Epithelial cell of esophagus (primary cell): ENCODE data around the gene BEND7.

Experiments
- DNase-seq: peaks from one replicate; pipeline ENCODE4 v3.0.0; 2010; ENCODE audit warnings: low read depth
- H3K4me3 ChIP-seq: 2 replicates; pipeline ENCODE4 v1.5.1; 2011; ENCODE audit warnings: mild to moderate bottlenecking, low read length, control low read depth
- CTCF ChIP-seq: IDR thresholded peaks from 2 replicates; pipeline ENCODE4 v1.5.1; 2011; ENCODE audit warnings: low read depth, mild to moderate bottlenecking, low read length, control low read depth, inconsistent platforms; ENCODE audit not compliant: insufficient read depth; ENCODE audit errors: missing control alignments

The BEND7 gene

GRCh38 chr10:13395540-13395939, 133.3 kb downstream of the BEND7 start:
- H3K4me3 ChIP-seq = no peak overlapping the region
- TF ChIP-seq CTCF = no peak
- DNase-seq = no peak

- no peak for TF ChIP-seq CTCF
- no peak for DNase-seq
- no peak overlapping the region for H3K4me3 ChIP-seq
Measured at GRCh38 chr10:13393640-13394039, 135.2 kb downstream of the BEND7 start.

GRCh38 chr10:13392701-13393100, 136.1 kb downstream of the BEND7 start:
- H3K4me3 ChIP-seq = no peak overlapping the region
- no peak for TF ChIP-seq CTCF
- DNase-seq = no peak
